IMR-90 (cell line): ENCODE data around the gene HYAL1.

Source experiments
- BHLHE40 ChIP-seq: fragments of 150-350 bp; IDR thresholded peaks from 2 replicates; pipeline ENCODE4 v1.6.1; 2016; ENCODE audit warnings: mild to moderate bottlenecking, low read depth, low read length
- CEBPB ChIP-seq: IDR thresholded peaks from 2 replicates; pipeline ENCODE4 v1.6.1; 2012; ENCODE audit warnings: low read depth, low read length, improper control_type of control experiment
- FOS ChIP-seq: fragments of 150-350 bp; IDR thresholded peaks from 2 replicates; pipeline ENCODE4 v1.6.1; 2016; ENCODE audit warnings: low read depth, low read length
- NFE2L2 ChIP-seq: fragments of 150-350 bp; IDR thresholded peaks from 2 replicates; pipeline ENCODE4 v1.6.1; 2016; ENCODE audit warnings: low read depth, mild to moderate bottlenecking, low read length
- POLR2A ChIP-seq: IDR thresholded peaks from 2 replicates; pipeline ENCODE4 v1.6.1; 2012; ENCODE audit warnings: mild to moderate bottlenecking, low read depth, low read length
- RAD21 ChIP-seq: IDR thresholded peaks from 2 replicates; pipeline ENCODE4 v1.6.1; 2012; ENCODE audit warnings: low read length, improper control_type of control experiment
- RCOR1 ChIP-seq: IDR thresholded peaks from 2 replicates; pipeline ENCODE4 v1.6.1; 2012; ENCODE audit warnings: mild to moderate bottlenecking, low read length, improper control_type of control experiment; ENCODE audit not compliant: insufficient replicate concordance
- RFX5 ChIP-seq: IDR thresholded peaks from 2 replicates; pipeline ENCODE4 v1.8.0; 2012; ENCODE audit warnings: low read depth, mild to moderate bottlenecking, low read length, moderate library complexity
- SMC3 ChIP-seq: fragments of 150-350 bp; IDR thresholded peaks from 2 replicates; pipeline ENCODE4 v1.6.1; 2016; ENCODE audit warnings: low read depth, mild to moderate bottlenecking, antibody characterized with exemption, low read length, moderate library complexity
- TF ChIP-seq, protein P1 (sequence below): conservative IDR thresholded peaks from 2 replicates; pipeline ENCODE4 v1.5.1; 2012; ENCODE audit warnings: mild to moderate bottlenecking, low read depth, low read length, improper control_type of control experiment

DNA sequence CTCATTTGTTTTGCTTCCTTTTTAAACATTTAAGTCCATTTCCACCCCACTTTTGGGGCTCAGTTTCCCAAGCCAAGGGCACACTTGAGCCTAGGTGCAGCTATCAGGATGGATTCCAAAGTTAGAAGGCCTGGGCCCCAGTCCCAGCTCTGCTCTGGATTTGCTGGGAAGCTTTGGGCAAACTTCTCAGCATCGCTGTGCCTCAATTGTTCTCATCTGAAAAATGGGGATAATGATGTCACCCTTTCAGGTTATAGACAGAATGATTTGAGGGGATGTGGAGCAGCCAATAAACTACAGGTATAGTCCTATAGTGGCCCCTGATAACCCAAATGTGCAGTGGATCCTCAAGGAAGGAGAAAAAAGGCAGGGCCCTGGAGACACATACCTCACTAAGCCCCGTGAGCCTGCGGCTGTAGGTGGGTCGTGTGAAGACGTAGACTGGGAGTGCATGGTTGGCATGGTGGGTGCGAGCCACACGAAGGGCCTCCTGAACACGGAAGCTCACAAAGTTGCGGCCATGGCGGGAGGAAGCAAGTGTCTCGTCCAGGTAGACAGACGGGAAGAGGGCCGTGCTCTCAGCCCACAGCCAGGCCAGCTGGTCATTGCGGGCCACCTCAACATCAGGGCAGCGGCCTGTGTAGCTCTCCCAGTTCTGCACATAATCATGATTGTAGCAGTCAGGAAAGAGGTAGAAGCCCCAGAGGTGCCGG lies 16.0 kb upstream of the HYAL1 start:
- no peak for TF ChIP-seq CEBPB
- TF ChIP-seq, protein P1, sequence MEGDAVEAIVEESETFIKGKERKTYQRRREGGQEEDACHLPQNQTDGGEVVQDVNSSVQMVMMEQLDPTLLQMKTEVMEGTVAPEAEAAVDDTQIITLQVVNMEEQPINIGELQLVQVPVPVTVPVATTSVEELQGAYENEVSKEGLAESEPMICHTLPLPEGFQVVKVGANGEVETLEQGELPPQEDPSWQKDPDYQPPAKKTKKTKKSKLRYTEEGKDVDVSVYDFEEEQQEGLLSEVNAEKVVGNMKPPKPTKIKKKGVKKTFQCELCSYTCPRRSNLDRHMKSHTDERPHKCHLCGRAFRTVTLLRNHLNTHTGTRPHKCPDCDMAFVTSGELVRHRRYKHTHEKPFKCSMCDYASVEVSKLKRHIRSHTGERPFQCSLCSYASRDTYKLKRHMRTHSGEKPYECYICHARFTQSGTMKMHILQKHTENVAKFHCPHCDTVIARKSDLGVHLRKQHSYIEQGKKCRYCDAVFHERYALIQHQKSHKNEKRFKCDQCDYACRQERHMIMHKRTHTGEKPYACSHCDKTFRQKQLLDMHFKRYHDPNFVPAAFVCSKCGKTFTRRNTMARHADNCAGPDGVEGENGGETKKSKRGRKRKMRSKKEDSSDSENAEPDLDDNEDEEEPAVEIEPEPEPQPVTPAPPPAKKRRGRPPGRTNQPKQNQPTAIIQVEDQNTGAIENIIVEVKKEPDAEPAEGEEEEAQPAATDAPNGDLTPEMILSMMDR, result no peak
- TF ChIP-seq FOS, result no peak
- no peak for TF ChIP-seq POLR2A
- no peak for TF ChIP-seq RCOR1
- no peak for TF ChIP-seq RFX5
- TF ChIP-seq SMC3, result no peak
- TF ChIP-seq RAD21, result no peak
- no peak for TF ChIP-seq NFE2L2
- no peak for TF ChIP-seq BHLHE40
